Panc1 (cell line): Measurements from ENCODE around the gene TPRA1. TPM values are rescaled to one million over a fixed set of nuclear protein-coding genes. Genes with fewer than 3 reads are reported as not detected.

Source experiments
- ATAC-seq: fragments of 200-7000 bp; cut with Tn5 transposase; 2 replicates; pipeline ENCODE4 v1.9.1; 2020; ENCODE audit warnings: mild to moderate bottlenecking, moderate library complexity
- BruUV-seq: library from RNA; stranded (reverse); fragments of 400-500 nt; replicated peaks from 2 replicates; lab custom pipeline; 2021; lab: Mats Ljungman, UMichigan
- CTCF ChIA-PET: fragments of 300-600 bp; sonication (Branson Sonifier 250); formaldehyde crosslinking; loops from one replicate; lab custom pipeline; 2022; ENCODE audit warnings: antibody characterized with exemption; lab: Charles Lee
- POLR2A ChIA-PET: fragments of 300-600 bp; sonication (Branson Sonifier 250); formaldehyde crosslinking; loops from one replicate; lab custom pipeline; 2022; ENCODE audit warnings: antibody characterized with exemption; lab: Charles Lee
- DNase-seq: peaks from one replicate; pipeline ENCODE4 v3.0.0-alpha.2; 2010; ENCODE audit warnings: low read depth, low spot score
- H3K27ac ChIP-seq: 2 replicates; pipeline ENCODE4 v1.5.1; 2011; ENCODE audit warnings: mild to moderate bottlenecking, low read length, inconsistent platforms
- H3K27me3 ChIP-seq: fragments of 200-500 bp; sonication (Bioruptor generic); 2 replicates; pipeline ENCODE4 v1.6.0; 2014; ENCODE audit warnings: low read length, inconsistent platforms; ENCODE audit not compliant: control insufficient read depth, insufficient read depth
- H3K36me3 ChIP-seq: fragments of 200-500 bp; sonication (Bioruptor generic); 2 replicates; pipeline ENCODE4 v1.5.1; 2014; ENCODE audit warnings: inconsistent platforms, mild to moderate bottlenecking, low read length, moderate library complexity; ENCODE audit not compliant: control insufficient read depth, insufficient read depth
- H3K4me1 ChIP-seq: 2 replicates; pipeline ENCODE4 v1.5.1; 2011; ENCODE audit warnings: inconsistent platforms, mild to moderate bottlenecking, low read length, moderate library complexity; ENCODE audit not compliant: control insufficient read depth, insufficient read depth
- H3K4me3 ChIP-seq, 2 experiments: 2 replicates each; pipeline ENCODE4 v1.5.1; 2011 to 2012; ENCODE audit warnings: low read depth in 2 of 2, low read length in 2 of 2, mild to moderate bottlenecking in 2 of 2, inconsistent platforms in 1 of 2, moderate library complexity in 1 of 2
- H3K9me3 ChIP-seq: fragments of 200-500 bp; sonication (Bioruptor generic); 2 replicates; pipeline ENCODE4 v1.5.1; 2014; ENCODE audit warnings: low read depth, mild to moderate bottlenecking, inconsistent platforms, low read length, moderate library complexity; ENCODE audit not compliant: control insufficient read depth, insufficient read depth
- POLR2AphosphoS5 ChIP-seq: IDR thresholded peaks from 2 replicates; pipeline ENCODE4 v1.6.1; 2012; ENCODE audit warnings: mild to moderate bottlenecking, low read depth, low read length, moderate library complexity
- SIN3A ChIP-seq: IDR thresholded peaks from 2 replicates; pipeline ENCODE4 v1.6.1; 2012; ENCODE audit warnings: low read depth, mild to moderate bottlenecking, low read length, moderate library complexity, borderline replicate concordance; ENCODE audit not compliant: insufficient read depth
- TCF7L2 ChIP-seq: IDR thresholded peaks from 2 replicates; pipeline ENCODE4 v1.6.1; 2011; ENCODE audit warnings: mild to moderate bottlenecking, low read depth, low read length, inconsistent platforms
- in situ Hi-C: cut with HindIII; loops from 2 replicates; pipeline ENCODE4 v1.10.0; 2016; ENCODE audit warnings: low sequenced_read_pairs, low pct_unique_long_range_greater_than_20kb
- intact Hi-C: fragments of 100-400 bp; cut with micrococcal nuclease; formaldehyde crosslinking; loops from one replicate; pipeline ENCODE4 v1.10.0; 2022; ENCODE audit not compliant: unreplicated experiment
- total RNA-seq: library from RNA; stranded (reverse); gene quantifications from one replicate; pipeline ENCODE4 v1.2.1, GENCODE V29; 2021; ENCODE audit not compliant: unreplicated experiment
- TF ChIP-seq, protein P1 (sequence below): fragments of 450-650 bp; IDR thresholded peaks from 2 replicates; pipeline ENCODE4 v1.5.1; 2017; ENCODE audit warnings: mild to moderate bottlenecking
- TF ChIP-seq, protein P2 (sequence below), 2 experiments: IDR thresholded peaks; 2 replicates each; pipeline ENCODE4 v1.6.1; 2011 to 2012; ENCODE audit warnings: low read depth in 2 of 2, control low read depth in 1 of 2, low read length in 1 of 2, mild to moderate bottlenecking in 1 of 2, moderate library complexity in 1 of 2; ENCODE audit not compliant: insufficient read depth in 1 of 2

TPRA1 gene
- total RNA-seq, 1 experiment from 2014 or later, result 42.6 TPM

DNA sequence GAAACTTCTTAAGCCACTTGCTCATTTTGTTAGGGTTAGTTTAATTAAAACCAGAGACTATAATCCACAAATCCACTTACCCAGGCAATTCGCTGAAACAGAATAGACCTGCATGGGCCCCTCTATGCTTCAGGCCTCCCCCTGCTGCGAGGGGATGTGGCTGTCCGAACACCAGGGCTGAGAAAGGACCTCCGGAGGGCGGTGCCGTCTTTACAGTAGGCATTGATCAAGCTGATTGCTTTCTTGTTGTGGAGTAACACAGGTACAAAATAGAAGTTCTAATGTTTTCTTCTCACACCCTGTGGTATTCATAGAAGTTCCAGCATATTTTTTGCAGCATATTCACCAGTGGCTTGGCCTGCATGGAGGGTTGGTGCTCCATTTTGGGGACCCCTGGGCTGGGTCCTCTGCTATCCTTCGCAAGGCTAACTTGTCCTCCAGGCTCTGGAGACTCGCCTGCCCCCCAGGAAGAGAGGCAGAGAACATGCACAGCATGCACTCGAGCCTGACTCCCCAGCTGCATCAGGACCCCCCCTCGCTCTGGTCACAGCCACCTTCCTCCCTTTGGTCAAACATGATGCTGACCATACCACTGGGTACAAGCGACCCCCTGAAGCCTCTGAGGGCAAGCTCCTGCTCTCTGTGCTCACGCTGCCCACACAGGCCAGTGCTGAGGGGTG, 55.3 kb downstream of the TPRA1 start:
- CTCF ChIA-PET, result no interaction called here
- no peak for TF ChIP-seq POLR2AphosphoS5
- TF ChIP-seq SIN3A, result no peak
- TF ChIP-seq TCF7L2, result no peak
- TF ChIP-seq, protein P1, sequence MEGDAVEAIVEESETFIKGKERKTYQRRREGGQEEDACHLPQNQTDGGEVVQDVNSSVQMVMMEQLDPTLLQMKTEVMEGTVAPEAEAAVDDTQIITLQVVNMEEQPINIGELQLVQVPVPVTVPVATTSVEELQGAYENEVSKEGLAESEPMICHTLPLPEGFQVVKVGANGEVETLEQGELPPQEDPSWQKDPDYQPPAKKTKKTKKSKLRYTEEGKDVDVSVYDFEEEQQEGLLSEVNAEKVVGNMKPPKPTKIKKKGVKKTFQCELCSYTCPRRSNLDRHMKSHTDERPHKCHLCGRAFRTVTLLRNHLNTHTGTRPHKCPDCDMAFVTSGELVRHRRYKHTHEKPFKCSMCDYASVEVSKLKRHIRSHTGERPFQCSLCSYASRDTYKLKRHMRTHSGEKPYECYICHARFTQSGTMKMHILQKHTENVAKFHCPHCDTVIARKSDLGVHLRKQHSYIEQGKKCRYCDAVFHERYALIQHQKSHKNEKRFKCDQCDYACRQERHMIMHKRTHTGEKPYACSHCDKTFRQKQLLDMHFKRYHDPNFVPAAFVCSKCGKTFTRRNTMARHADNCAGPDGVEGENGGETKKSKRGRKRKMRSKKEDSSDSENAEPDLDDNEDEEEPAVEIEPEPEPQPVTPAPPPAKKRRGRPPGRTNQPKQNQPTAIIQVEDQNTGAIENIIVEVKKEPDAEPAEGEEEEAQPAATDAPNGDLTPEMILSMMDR, result no peak
- TF ChIP-seq, protein P2, sequence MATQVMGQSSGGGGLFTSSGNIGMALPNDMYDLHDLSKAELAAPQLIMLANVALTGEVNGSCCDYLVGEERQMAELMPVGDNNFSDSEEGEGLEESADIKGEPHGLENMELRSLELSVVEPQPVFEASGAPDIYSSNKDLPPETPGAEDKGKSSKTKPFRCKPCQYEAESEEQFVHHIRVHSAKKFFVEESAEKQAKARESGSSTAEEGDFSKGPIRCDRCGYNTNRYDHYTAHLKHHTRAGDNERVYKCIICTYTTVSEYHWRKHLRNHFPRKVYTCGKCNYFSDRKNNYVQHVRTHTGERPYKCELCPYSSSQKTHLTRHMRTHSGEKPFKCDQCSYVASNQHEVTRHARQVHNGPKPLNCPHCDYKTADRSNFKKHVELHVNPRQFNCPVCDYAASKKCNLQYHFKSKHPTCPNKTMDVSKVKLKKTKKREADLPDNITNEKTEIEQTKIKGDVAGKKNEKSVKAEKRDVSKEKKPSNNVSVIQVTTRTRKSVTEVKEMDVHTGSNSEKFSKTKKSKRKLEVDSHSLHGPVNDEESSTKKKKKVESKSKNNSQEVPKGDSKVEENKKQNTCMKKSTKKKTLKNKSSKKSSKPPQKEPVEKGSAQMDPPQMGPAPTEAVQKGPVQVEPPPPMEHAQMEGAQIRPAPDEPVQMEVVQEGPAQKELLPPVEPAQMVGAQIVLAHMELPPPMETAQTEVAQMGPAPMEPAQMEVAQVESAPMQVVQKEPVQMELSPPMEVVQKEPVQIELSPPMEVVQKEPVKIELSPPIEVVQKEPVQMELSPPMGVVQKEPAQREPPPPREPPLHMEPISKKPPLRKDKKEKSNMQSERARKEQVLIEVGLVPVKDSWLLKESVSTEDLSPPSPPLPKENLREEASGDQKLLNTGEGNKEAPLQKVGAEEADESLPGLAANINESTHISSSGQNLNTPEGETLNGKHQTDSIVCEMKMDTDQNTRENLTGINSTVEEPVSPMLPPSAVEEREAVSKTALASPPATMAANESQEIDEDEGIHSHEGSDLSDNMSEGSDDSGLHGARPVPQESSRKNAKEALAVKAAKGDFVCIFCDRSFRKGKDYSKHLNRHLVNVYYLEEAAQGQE (IDR thresholded peaks at IDR 0.05; ENCODE audit: insufficient read depth in 1 of 2, low read depth in 2 of 2, low read length in 1 of 2), result no peak
- ATAC-seq, result no peak
- no TSS peak for BruUV-seq
- intact Hi-C loops (no loop called here), in situ Hi-C loops (no loop called here)
- DNase-seq, result no peak
- no peak overlapping the region for H3K4me3 ChIP-seq
- no peak overlapping the region for H3K27ac ChIP-seq
- H3K9me3 ChIP-seq, result no peaks in the 10 kb centered on the region
- POLR2A ChIA-PET, result no interaction called here
- no peaks in the 10 kb centered on the region for H3K36me3 ChIP-seq
- H3K27me3 ChIP-seq, result no peaks in the 10 kb centered on the region; the same call in 1 of the 2 replicates
- no peaks in the 10 kb centered on the region for H3K4me1 ChIP-seq

DNA sequence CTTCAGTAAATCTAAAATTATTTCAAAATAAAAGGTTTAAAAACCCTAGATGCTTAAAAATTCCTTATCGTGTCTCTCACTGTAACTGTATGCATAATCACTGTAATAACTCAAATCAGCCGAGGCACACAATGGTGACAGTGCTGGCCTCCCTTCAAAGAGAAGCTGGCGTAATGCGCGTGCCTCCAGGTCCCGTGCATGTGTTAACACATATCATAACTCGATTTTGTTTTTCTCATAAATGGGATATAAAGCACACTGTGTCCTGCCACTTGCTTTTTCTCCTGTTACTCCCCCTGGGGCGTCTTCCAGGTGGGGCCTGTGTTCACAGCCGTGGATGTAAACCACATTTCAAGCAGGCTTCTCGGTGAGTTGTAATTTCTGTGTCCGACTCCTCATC, 56.0 kb downstream of the TPRA1 start:
- intact Hi-C loops, result no loop called here

DNA sequence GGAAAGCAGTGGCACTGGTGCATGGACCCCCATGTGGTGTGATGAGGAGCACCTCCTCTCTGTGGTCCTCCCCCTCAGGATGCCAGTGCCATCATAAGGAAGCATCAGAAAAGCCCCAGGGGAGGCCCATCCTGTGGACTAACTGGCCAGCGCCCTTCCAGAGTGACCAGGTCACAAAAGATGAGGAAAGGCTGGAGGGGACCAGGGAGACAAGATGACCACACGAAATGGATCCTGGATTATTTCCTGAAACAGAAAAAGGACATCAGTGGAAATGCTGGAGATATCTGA, 56.4 kb downstream of the TPRA1 start:
- no peak for TF ChIP-seq SIN3A
- TF ChIP-seq, protein P1, result no peak
- no peak for TF ChIP-seq TCF7L2
- TF ChIP-seq, protein P2 (IDR thresholded peaks at IDR 0.05; ENCODE audit: insufficient read depth in 1 of 2, low read depth in 2 of 2, low read length in 1 of 2), result no peak
- no peak for TF ChIP-seq POLR2AphosphoS5
- DNase-seq (no peak), ATAC-seq (no peak)
- Histone ChIP-seq H3K36me3 (no peaks in the 10 kb centered on the region), H3K9me3 (no peaks in the 10 kb centered on the region), H3K27me3 (no peaks in the 10 kb centered on the region), H3K4me3 (no peak overlapping the region), H3K27ac (no peak overlapping the region), H3K4me1 (no peaks in the 10 kb centered on the region)
- POLR2A ChIA-PET, result no interaction called here
- intact Hi-C loops (no loop called here), in situ Hi-C loops (no loop called here)
- no TSS peak for BruUV-seq
- CTCF ChIA-PET, result no interaction called here

More for the DNA sequence above, 56.0 kb downstream of the TPRA1 start:
- no peaks in the 10 kb centered on the region; the same call in 1 of the 2 replicates for H3K27me3 ChIP-seq
- ChIA-PET POLR2A (no interaction called here), CTCF (no interaction called here)
- H3K4me3 ChIP-seq, result no peak overlapping the region
- in situ Hi-C loops, result no loop called here
- TF ChIP-seq SIN3A, result no peak
- H3K4me1 ChIP-seq, result no peaks in the 10 kb centered on the region
- no peak for ATAC-seq
- H3K27ac ChIP-seq, result no peak overlapping the region
- no TSS peak for BruUV-seq
- H3K36me3 ChIP-seq, result no peaks in the 10 kb centered on the region
- H3K9me3 ChIP-seq, result no peaks in the 10 kb centered on the region
- no peak for DNase-seq
